HG02973 (cell line): Measurements from ENCODE around the gene DLG5.

Experiments
- ATAC-seq: cut with Tn5 transposase; IDR thresholded peaks from one replicate; pipeline ENCODE4 v1.9.1; 2021; ENCODE audit warnings: moderate library complexity; ENCODE audit not compliant: unreplicated experiment

Gene DLG5

GRCh38 chr10:77915319-77916105 is 11.0 kb downstream of the DLG5 start:
- ATAC-seq: no peak

- no peak for ATAC-seq
These were observed 13.5 kb downstream of the DLG5 start for GRCh38 chr10:77913090-77913489.

GRCh38 chr10:77912576-77912975 is 14.0 kb downstream of the DLG5 start:
- no peak for ATAC-seq

- no peak for ATAC-seq
These were observed 14.9 kb downstream of the DLG5 start for GRCh38 chr10:77911535-77912123.

- ATAC-seq: no peak
These were observed 15.9 kb downstream of the DLG5 start for GRCh38 chr10:77910524-77911145.

- ATAC-seq: no peak
These were observed 16.7 kb downstream of the DLG5 start for GRCh38 chr10:77909749-77910375.

GRCh38 chr10:77909021-77909748 is 17.4 kb downstream of the DLG5 start:
- no peak for ATAC-seq

GRCh38 chr10:77907900-77908717 is 18.4 kb downstream of the DLG5 start:
- ATAC-seq: no peak

GRCh38 chr10:77907462-77907861 is 19.1 kb downstream of the DLG5 start:
- ATAC-seq: no peak

- ATAC-seq: no peak
These were observed 19.6 kb downstream of the DLG5 start for GRCh38 chr10:77906951-77907421.

GRCh38 chr10:77905781-77906180 is 20.8 kb downstream of the DLG5 start:
- ATAC-seq: no peak

GRCh38 chr10:77905086-77905748 is 21.3 kb downstream of the DLG5 start:
- no peak for ATAC-seq

GRCh38 chr10:77904100-77904840 is 22.3 kb downstream of the DLG5 start:
- no peak for ATAC-seq

GRCh38 chr10:77902159-77902558 is 24.4 kb downstream of the DLG5 start:
- no peak for ATAC-seq

GRCh38 chr10:77901743-77902142 is 24.8 kb downstream of the DLG5 start:
- no peak for ATAC-seq

- ATAC-seq: no peak
These were observed 26.9 kb downstream of the DLG5 start for GRCh38 chr10:77899690-77900089.

- no peak for ATAC-seq
These were observed 27.5 kb downstream of the DLG5 start for GRCh38 chr10:77899080-77899477.

GRCh38 chr10:77898323-77899079 is 28.1 kb downstream of the DLG5 start:
- no peak for ATAC-seq
